ENCODE measurements around the gene LHX6. TPM values are rescaled to one million over a fixed set of nuclear protein-coding genes. Genes with fewer than 3 reads are reported as not detected.

LHX6 gene
- polyA plus RNA-seq, 1 donor from 2014 or later: 0.14 TPM

GRCh38 chr9:122239722-122240121 is 11.0 kb upstream of the LHX6 start:
- Histone ChIP-seq H3K36me3 (ENCODE audit: insufficient read depth, low read length) (peaks cover 2% of the 10 kb centered on the region), H3K4me3 (ENCODE audit: low read length) (no peak overlapping the region), H3F3A (ENCODE audit: insufficient read depth, low read length, poor library complexity, severe bottlenecking) (no peaks in the 10 kb centered on the region), H3K4me2 (ENCODE audit: low read length) (no peak overlapping the region), H3K9me3 (ENCODE audit: low read length) (no peaks in the 10 kb centered on the region), H3K9me2 (ENCODE audit: insufficient read depth, low read length) (no peaks in the 10 kb centered on the region), H3K9ac (ENCODE audit: low read length) (no peak overlapping the region), H2AFZ (ENCODE audit: low read depth, low read length) (no peak overlapping the region), H3K27me3 (ENCODE audit: insufficient read depth, low read depth, low read length) (no peaks in the 10 kb centered on the region), H4K20me1 (ENCODE audit: insufficient read depth) (no peaks in the 10 kb centered on the region), H3K27ac (ENCODE audit: low read length) (no peak overlapping the region), H3K79me2 (replicated peaks; ENCODE audit: insufficient read depth, low read length) (no peaks in the 10 kb centered on the region)
- no peak for TF ChIP-seq SMC3 (conservative IDR thresholded peaks at IDR 0.05; ENCODE audit: poor library complexity)
- no peak for TF ChIP-seq EZH2 (IDR thresholded peaks at IDR 0.05; ENCODE audit: borderline replicate concordance, insufficient read depth, low read length, poor library complexity, severe bottlenecking)
- no peak for TF ChIP-seq EP300 (conservative IDR thresholded peaks at IDR 0.05; ENCODE audit: poor library complexity, severe bottlenecking)
- no peak for TF ChIP-seq MXI1 (conservative IDR thresholded peaks at IDR 0.05; ENCODE audit: poor library complexity, severe bottlenecking)
- no peak for TF ChIP-seq POLR2AphosphoS5 (IDR thresholded peaks at IDR 0.05)
- no peak for TF ChIP-seq CTCF (IDR thresholded peaks at IDR 0.05; ENCODE audit: poor library complexity, severe bottlenecking)
- no peak for TF ChIP-seq TAF1 (IDR thresholded peaks at IDR 0.05; ENCODE audit: low read depth)

- no peaks in the 10 kb centered on the region for H3F3A ChIP-seq (ENCODE audit: insufficient read depth, low read length, poor library complexity, severe bottlenecking)
- H3K9ac ChIP-seq (ENCODE audit: low read length): no peak overlapping the region
- H3K79me2 ChIP-seq (replicated peaks; ENCODE audit: insufficient read depth, low read length): no peaks in the 10 kb centered on the region
- H4K20me1 ChIP-seq (ENCODE audit: insufficient read depth): no peaks in the 10 kb centered on the region
- no peak overlapping the region for H2AFZ ChIP-seq (ENCODE audit: low read depth, low read length)
- no peak overlapping the region for H3K27ac ChIP-seq (ENCODE audit: low read length)
- H3K9me3 ChIP-seq (ENCODE audit: low read length): no peaks in the 10 kb centered on the region
- H3K4me3 ChIP-seq (ENCODE audit: low read length): no peak overlapping the region
- no peaks in the 10 kb centered on the region for H3K36me3 ChIP-seq (ENCODE audit: insufficient read depth, low read length)
- no peaks in the 10 kb centered on the region for H3K9me2 ChIP-seq (ENCODE audit: insufficient read depth, low read length)
- no peak overlapping the region for H3K4me2 ChIP-seq (ENCODE audit: low read length)
- no peak for TF ChIP-seq SMC3 (conservative IDR thresholded peaks at IDR 0.05; ENCODE audit: poor library complexity)
- TF ChIP-seq EP300 (conservative IDR thresholded peaks at IDR 0.05; ENCODE audit: poor library complexity, severe bottlenecking): no peak
- TF ChIP-seq EZH2 (IDR thresholded peaks at IDR 0.05; ENCODE audit: borderline replicate concordance, insufficient read depth, low read length, poor library complexity, severe bottlenecking): no peak
- TF ChIP-seq TAF1 (IDR thresholded peaks at IDR 0.05; ENCODE audit: low read depth): no peak
- TF ChIP-seq POLR2AphosphoS5 (IDR thresholded peaks at IDR 0.05): no peak
- TF ChIP-seq REST (IDR thresholded peaks at IDR 0.05; ENCODE audit: borderline replicate concordance): no peak
- no peak for TF ChIP-seq MXI1 (conservative IDR thresholded peaks at IDR 0.05; ENCODE audit: poor library complexity, severe bottlenecking)
- TF ChIP-seq RAD21 (conservative IDR thresholded peaks at IDR 0.05): no peak
- TF ChIP-seq CTCF (IDR thresholded peaks at IDR 0.05; ENCODE audit: poor library complexity, severe bottlenecking): no peak
- peaks cover 26% of the 10 kb centered on the region for H3K27me3 ChIP-seq (ENCODE audit: insufficient read depth, low read depth, low read length)
Observed at GRCh38 chr9:122236681-122237080, 7.9 kb upstream of the LHX6 start.
